Caco-2 (cell line): ENCODE results near the gene TWIST2. TPM values are rescaled to one million over a fixed set of nuclear protein-coding genes. Genes with fewer than 3 reads are reported as not detected.

Source experiments
- BruUV-seq: library from RNA; stranded (reverse); fragments of 400-500 nt; replicated peaks from 2 replicates; lab custom pipeline; 2021; lab: Mats Ljungman, UMichigan
- CTCF ChIA-PET: fragments of 300-600 bp; sonication (Branson Sonifier 250); formaldehyde crosslinking; loops from one replicate; lab custom pipeline; 2022; ENCODE audit warnings: antibody characterized with exemption; lab: Charles Lee
- POLR2A ChIA-PET: fragments of 300-600 bp; sonication (Branson Sonifier 250); formaldehyde crosslinking; loops from one replicate; lab custom pipeline; 2022; ENCODE audit warnings: antibody characterized with exemption; lab: Charles Lee
- DNase-seq, 2 experiments: peaks; one replicate each; pipeline versions ENCODE4 v3.0.0 to v3.0.0-alpha.2; 2020 to 2022
- H3K27me3 ChIP-seq: replicated peaks from 2 replicates; pipeline ENCODE4 v1.6.0; 2011; ENCODE audit warnings: low read length; ENCODE audit not compliant: control insufficient read depth, insufficient read depth
- H3K36me3 ChIP-seq: 2 replicates; pipeline ENCODE4 v1.5.1; 2011; ENCODE audit warnings: low read length; ENCODE audit not compliant: control insufficient read depth, insufficient read depth
- H3K4me1 ChIP-seq: fragments of 250-450 bp; sonication (Bioruptor Pico); 2 replicates; pipeline ENCODE4 v1.5.1; 2020; ENCODE audit warnings: mild to moderate bottlenecking
- H3K4me3 ChIP-seq: 2 replicates; pipeline ENCODE4 v1.5.1; 2011; ENCODE audit warnings: low read depth, mild to moderate bottlenecking, control low read depth, low read length
- H3K9me3 ChIP-seq: fragments of 250-450 bp; sonication (Bioruptor Pico); 2 replicates; pipeline ENCODE4 v1.5.1; 2020; ENCODE audit warnings: mild to moderate bottlenecking, moderate library complexity
- H3K27ac Mint-ChIP-seq: one replicate; pipeline ENCODE4 v1.8.0; 2022; ENCODE audit warnings: mixed read lengths; ENCODE audit not compliant: unreplicated experiment
- H3K27me3 Mint-ChIP-seq: one replicate; pipeline ENCODE4 v1.8.0; 2022; ENCODE audit warnings: mixed read lengths; ENCODE audit not compliant: insufficient read depth, unreplicated experiment
- H3K36me3 Mint-ChIP-seq: one replicate; pipeline ENCODE4 v1.8.0; 2022; ENCODE audit warnings: mild to moderate bottlenecking, mixed read lengths; ENCODE audit not compliant: insufficient read depth, unreplicated experiment
- H3K4me1 Mint-ChIP-seq: one replicate; pipeline ENCODE4 v1.8.0; 2022; ENCODE audit warnings: low read depth, mixed read lengths; ENCODE audit not compliant: unreplicated experiment
- H3K4me3 Mint-ChIP-seq: one replicate; pipeline ENCODE4 v1.8.0; 2022; ENCODE audit warnings: mild to moderate bottlenecking, moderate library complexity, mixed read lengths; ENCODE audit not compliant: unreplicated experiment
- H3K9me3 Mint-ChIP-seq: one replicate; pipeline ENCODE4 v1.8.0; 2022; ENCODE audit warnings: mixed read lengths; ENCODE audit not compliant: unreplicated experiment
- CTCF ChIP-seq, 2 experiments: fragments of 200-600 bp in 1 of 2; IDR thresholded peaks; 1 replicate in 1 of 2; 2 replicates in 1 of 2; pipeline versions ENCODE4 v1.5.1 to v1.8.0; 2011 to 2022; ENCODE audit warnings: antibody characterized with exemption in 1 of 2, control low read depth in 1 of 2, inconsistent platforms in 1 of 2, low read depth in 1 of 2, low read length in 1 of 2, mild to moderate bottlenecking in 1 of 2, moderate library complexity in 1 of 2; ENCODE audit not compliant: insufficient read depth in 1 of 2, severe bottlenecking in 1 of 2, unreplicated experiment in 1 of 2
- intact Hi-C: fragments of 100-400 bp; cut with micrococcal nuclease; formaldehyde crosslinking; loops from one replicate; pipeline ENCODE4 v1.10.0; 2022; ENCODE audit not compliant: unreplicated experiment
- total RNA-seq: library from RNA; stranded (reverse); gene quantifications from 2 replicates; pipeline ENCODE4 v1.2.3, GENCODE V29; 2022

TWIST2 gene
- total RNA-seq, 1 experiment from 2014 or later: not detected

GRCh38 chr2:238884122-238884811 is 36.4 kb downstream of the TWIST2 start:
- no peaks in the 10 kb centered on the region for H3K4me1 ChIP-seq
- no peaks in the 10 kb centered on the region for H3K9me3 ChIP-seq
- H3K36me3 Mint-ChIP-seq: no peaks in the 10 kb centered on the region
- no peak overlapping the region for H3K27ac Mint-ChIP-seq
- POLR2A ChIA-PET: no interaction called here
- H3K4me1 Mint-ChIP-seq: no peaks in the 10 kb centered on the region
- no peaks in the 10 kb centered on the region for H3K9me3 Mint-ChIP-seq
- H3K36me3 ChIP-seq: no peaks in the 10 kb centered on the region
- no peak overlapping the region for H3K4me3 Mint-ChIP-seq
- no peaks in the 10 kb centered on the region for H3K27me3 ChIP-seq
- CTCF ChIA-PET: no interaction called here
- TF ChIP-seq CTCF (IDR thresholded peaks at IDR 0.05; ENCODE audit: insufficient read depth in 1 of 2, low read depth in 1 of 2, low read length in 1 of 2, severe bottlenecking in 1 of 2, unreplicated experiment in 1 of 2): no peak
- no peak overlapping the region for H3K4me3 ChIP-seq
- DNase-seq: no peak
- BruUV-seq: no TSS peak
- H3K27me3 Mint-ChIP-seq: no peaks in the 10 kb centered on the region
- intact Hi-C loops: no loop called here

GRCh38 chr2:238884812-238885408 is 37.0 kb downstream of the TWIST2 start:
- Mint-ChIP-seq H3K9me3 (no peaks in the 10 kb centered on the region), H3K27me3 (no peaks in the 10 kb centered on the region), H3K27ac (no peak overlapping the region), H3K4me3 (no peak overlapping the region), H3K36me3 (no peaks in the 10 kb centered on the region), H3K4me1 (no peaks in the 10 kb centered on the region)
- intact Hi-C loops: no loop called here
- DNase-seq: no peak
- BruUV-seq: no TSS peak
- TF ChIP-seq CTCF (IDR thresholded peaks at IDR 0.05; ENCODE audit: insufficient read depth in 1 of 2, low read depth in 1 of 2, low read length in 1 of 2, severe bottlenecking in 1 of 2, unreplicated experiment in 1 of 2): no peak
- Histone ChIP-seq H3K4me3 (no peak overlapping the region), H3K9me3 (no peaks in the 10 kb centered on the region), H3K36me3 (no peaks in the 10 kb centered on the region), H3K4me1 (no peaks in the 10 kb centered on the region), H3K27me3 (no peaks in the 10 kb centered on the region)
- POLR2A ChIA-PET: no interaction called here
- CTCF ChIA-PET: no interaction called here

- Histone ChIP-seq H3K9me3 (no peaks in the 10 kb centered on the region), H3K27me3 (no peaks in the 10 kb centered on the region), H3K4me1 (no peaks in the 10 kb centered on the region), H3K4me3 (no peak overlapping the region), H3K36me3 (no peaks in the 10 kb centered on the region)
- Mint-ChIP-seq H3K27me3 (no peaks in the 10 kb centered on the region), H3K36me3 (no peaks in the 10 kb centered on the region), H3K4me1 (no peaks in the 10 kb centered on the region), H3K4me3 (no peak overlapping the region), H3K27ac (no peak overlapping the region), H3K9me3 (no peaks in the 10 kb centered on the region)
- no peak for DNase-seq
- intact Hi-C loops: no loop called here
- BruUV-seq: no TSS peak
- no peak for TF ChIP-seq CTCF (IDR thresholded peaks at IDR 0.05; ENCODE audit: insufficient read depth in 1 of 2, low read depth in 1 of 2, low read length in 1 of 2, severe bottlenecking in 1 of 2, unreplicated experiment in 1 of 2)
- POLR2A ChIA-PET: no interaction called here
- CTCF ChIA-PET: no interaction called here
Measured at GRCh38 chr2:238886453-238887094, 38.7 kb downstream of the TWIST2 start.
